ENCODE results near the gene CFAP92.
A peak's percentile ranks its signal among the peaks of the same experiment; 100 is the strongest.
"Not testable (repeated sequence)": the region's sequence is repeated elsewhere in the genome, so short reads cannot be mapped to it uniquely, and the experiment has no call there.

The CFAP92 gene

GRCh38 chr3:128880455-128880854, 113.4 kb downstream of the CFAP92 start:
- not testable (repeated sequence) for DNase-seq

- no peak for DNase-seq
Measured at GRCh38 chr3:128879991-128880390, 113.9 kb downstream of the CFAP92 start.

GRCh38 chr3:128879125-128879969, 114.5 kb downstream of the CFAP92 start, which contains the start of gene ACAD9:
TSS of gene ACAD9 (plus strand) at chr3:128879620. CDS start at chr3:128879692, 72 bp downstream.
- peak; percentile 96 for DNase-seq

DNA sequence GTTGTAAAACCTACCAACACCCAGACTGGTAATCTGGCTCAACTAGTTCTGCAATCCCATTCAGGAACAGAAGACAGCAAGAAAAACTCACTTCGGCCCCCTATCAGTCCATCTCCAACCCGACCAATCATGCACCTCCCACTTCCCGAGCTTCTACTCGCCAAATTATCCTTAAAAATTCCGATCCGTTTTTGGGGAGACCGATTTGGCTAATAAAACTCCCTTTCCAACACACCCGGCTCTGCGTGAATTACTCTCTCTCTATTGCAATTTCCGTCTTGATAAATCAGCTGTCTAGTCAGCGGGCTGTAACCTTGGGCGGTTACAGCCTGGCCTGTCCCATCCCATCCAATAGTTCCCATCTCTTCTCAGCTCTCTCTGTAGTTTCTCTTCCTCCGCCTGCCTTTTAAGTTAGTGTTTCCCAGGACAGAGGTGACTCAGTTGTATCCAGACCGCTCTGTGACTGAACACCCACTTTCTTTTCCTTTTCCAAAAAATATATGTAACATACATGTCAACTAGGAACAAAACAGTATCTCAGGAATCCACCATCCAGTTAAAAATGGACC, 115.2 kb downstream of the CFAP92 start:
- DNase-seq, result no peak

GRCh38 chr3:128878011-128878457, 115.8 kb downstream of the CFAP92 start:
- no peak for DNase-seq

GRCh38 chr3:128875556-128876120, 118.2 kb downstream of the CFAP92 start:
- peak; percentile 6 for DNase-seq

DNA sequence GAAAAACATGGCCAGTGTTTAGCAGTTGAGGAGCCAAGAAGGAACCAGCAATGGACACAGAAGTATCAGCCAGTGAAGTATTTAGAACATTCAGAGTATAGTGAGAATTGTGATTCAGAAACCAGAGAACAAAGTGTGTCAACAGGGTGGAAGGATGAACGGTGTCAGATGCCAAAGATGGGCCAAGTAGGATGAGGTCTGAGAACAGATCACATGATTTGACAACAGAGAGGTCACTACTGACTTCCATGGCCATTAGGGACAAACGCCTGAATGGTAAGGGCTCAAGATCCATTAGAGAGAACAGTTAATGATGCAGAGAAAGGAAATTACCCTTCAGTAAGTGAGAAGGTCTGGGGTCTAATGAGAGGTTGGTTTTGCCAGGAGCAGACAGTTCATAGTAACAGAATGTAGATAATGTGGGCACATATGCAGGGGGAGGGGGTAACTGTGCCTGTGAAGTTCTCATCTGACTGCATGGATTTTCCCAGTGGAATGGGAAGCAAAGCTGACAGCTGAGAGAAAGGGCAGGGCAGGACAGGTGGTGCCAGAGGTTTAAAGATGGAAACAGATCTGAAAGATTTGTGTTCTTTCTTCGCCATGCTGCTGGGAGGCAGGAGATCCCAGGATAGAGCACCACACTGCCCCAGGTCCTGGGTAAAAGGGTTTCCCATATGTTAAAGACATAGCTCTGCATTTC, 119.2 kb downstream of the CFAP92 start:
- no peak for DNase-seq

DNA sequence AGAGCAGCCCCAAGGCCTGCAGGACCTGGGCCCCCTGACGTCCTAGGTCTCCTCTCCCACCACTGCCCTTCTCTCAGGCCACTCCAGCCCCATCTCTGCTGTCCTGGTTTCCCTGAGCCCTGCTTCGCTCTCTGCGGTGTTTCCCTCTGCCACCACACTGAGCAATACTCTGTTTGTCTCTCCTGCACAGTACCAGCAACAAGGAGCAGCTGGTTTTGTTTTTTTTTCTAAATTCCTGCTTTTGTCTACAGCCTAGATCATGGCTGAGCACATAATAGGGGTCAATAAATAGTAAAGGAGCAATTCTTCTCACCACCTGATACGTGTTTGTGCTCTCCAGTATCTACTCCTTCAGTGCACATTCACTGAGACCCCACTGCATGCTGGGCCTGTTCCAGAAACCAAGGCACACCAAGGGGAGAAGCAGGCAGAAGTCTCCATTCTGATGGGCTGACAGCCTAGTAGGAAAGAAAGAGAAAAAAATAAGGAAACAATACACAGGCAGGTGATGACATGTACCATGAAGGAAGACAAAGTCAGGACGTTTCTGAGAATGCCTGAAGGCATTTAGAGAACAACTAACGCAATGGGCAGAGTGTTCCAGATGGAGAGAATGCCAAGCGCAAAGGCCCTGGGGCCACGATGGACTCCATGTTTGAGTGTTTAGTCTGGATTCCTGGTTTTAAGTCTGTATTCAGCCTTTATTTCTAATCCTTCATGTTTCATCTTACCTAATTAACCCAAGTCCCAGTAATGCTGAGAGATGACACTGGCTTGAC, 120.4 kb downstream of the CFAP92 start:
- DNase-seq, result no peak

DNA sequence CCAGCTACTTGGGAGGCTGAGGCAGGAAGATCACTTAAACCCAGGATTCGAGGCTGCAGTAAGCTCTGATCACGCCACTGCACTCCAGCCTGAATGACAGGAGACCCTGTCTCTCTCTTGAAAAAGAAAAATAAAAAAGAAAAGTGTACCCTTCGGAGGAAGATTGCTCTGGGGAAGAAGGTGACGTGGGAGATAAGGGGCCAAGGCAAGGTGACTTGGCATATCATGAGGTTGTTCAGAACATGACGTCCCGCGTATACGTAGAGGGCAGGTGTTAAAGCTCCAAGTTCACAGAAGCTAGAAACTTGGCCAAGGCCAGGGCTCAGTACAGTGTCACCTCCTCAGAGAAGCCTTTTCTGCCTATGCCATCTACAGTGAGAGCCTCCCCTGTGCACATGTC, 121.1 kb downstream of the CFAP92 start:
- DNase-seq, result no peak

DNA sequence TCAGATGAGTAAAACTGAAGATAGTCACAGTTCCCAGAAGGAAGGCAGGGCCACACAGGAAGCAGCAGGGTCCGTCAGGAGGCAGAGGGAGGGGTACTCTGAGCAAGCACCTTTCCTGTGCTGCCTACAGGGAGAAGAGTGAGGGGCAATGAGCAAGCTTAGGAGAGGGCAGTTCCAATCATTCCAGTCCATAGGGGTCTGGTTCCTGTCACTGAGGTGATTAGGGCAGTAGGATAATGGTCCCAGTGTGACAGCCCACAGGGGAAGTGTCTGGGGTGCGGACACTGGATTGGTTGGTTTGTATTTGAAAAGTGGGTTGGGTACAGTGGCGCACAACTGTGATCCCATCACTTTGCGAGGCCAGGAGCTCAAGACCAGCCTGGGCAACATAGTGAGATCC, 121.6 kb downstream of the CFAP92 start:
- DNase-seq, result no peak

DNA sequence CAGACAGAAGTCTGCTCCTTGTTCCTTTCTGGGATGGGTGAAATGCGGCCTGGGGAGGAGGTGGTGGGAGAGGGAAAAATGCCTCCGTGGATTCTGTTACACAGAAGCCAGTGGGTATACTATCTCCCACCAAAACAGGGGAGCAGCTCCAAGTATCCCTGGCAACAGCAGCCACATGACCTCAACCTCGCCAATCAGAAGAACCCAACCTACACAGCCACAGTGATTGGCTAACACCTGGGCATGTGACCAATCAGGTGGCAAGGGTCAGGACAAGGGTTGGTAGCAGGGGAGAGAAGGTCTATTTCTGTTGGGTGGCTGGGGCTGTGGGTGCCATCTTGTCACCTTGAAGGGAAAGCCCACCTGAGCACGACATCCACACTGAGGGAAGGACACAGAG, 123.5 kb downstream of the CFAP92 start:
- DNase-seq, result no peak

- DNase-seq, result no peak
Measured at GRCh38 chr3:128867200-128868125, 126.4 kb downstream of the CFAP92 start.

GRCh38 chr3:128864849-128865804, 128.7 kb downstream of the CFAP92 start:
- not testable (repeated sequence) for DNase-seq

DNA sequence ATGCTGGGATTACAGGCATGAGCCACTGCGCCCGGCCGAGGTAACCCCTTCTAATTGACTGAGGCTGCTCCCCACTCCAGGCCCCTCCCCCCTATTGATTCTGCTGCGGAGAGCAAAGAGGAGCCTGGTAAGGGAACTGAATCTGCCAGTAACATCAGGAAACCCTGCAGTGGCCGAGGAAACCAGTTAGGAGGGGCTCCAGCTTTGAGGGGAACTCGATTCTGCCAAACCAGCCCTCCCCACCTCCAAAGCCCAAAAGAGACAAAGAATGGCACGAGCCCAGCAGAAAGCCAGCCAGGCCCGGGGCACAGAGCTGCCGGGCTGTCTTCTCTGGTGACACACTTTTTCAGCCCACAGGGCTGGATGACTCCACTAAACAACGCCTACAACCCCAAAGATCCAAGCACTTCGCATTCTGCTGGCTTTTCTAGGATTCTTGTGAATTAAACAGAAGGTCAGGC, 129.5 kb downstream of the CFAP92 start:
- DNase-seq, result no peak

GRCh38 chr3:128863560-128863959, 130.3 kb downstream of the CFAP92 start:
- DNase-seq, result no peak

GRCh38 chr3:128861491-128861890, 132.4 kb downstream of the CFAP92 start:
- no peak for DNase-seq
